Naive thymus-derived CD4-positive, alpha-beta T cell (primary cell): ENCODE measurements around the gene STAT1. TPM values are rescaled to one million over a fixed set of nuclear protein-coding genes. Genes with fewer than 3 reads are reported as not detected.

Experiments used
- ATAC-seq: fragments of 150-1000 bp; cut with Tn5 transposase; 2 replicates; pipeline ENCODE4 v1.10.0; 2021; ENCODE audit warnings: mild to moderate bottlenecking, moderate library complexity
- CTCF ChIA-PET: fragments of 350-600 bp; sonication (Branson Sonifier 250); formaldehyde crosslinking; loops from one replicate; lab custom pipeline; 2021; ENCODE audit warnings: antibody characterized with exemption; lab: Charles Lee
- POLR2A ChIA-PET: fragments of 350-600 bp; sonication (Branson Sonifier 250); formaldehyde crosslinking; loops from one replicate; lab custom pipeline; 2021; ENCODE audit warnings: antibody characterized with exemption, inconsistent platforms; lab: Charles Lee
- DNase-seq, 9 donors: peaks; one replicate each; pipeline versions ENCODE4 v3.0.0 to v3.0.0-alpha.2; 2020 to 2022; ENCODE audit warnings: mixed read lengths in 1 of 9
- H3K27ac ChIP-seq: one replicate; pipeline ENCODE4 v1.7.0; 2013; ENCODE audit warnings: mild to moderate bottlenecking, low read depth, low read length, moderate library complexity
- H3K27me3 ChIP-seq, 2 donors: one replicate each; pipeline ENCODE4 v1.7.0; 2013; ENCODE audit warnings: low read length in 2 of 2, mild to moderate bottlenecking in 2 of 2, moderate library complexity in 2 of 2; ENCODE audit not compliant: control insufficient read depth in 2 of 2, insufficient read depth in 2 of 2
- H3K36me3 ChIP-seq, 3 experiments: 1 replicate in 2 of 3; 2 replicates in 1 of 3; pipeline ENCODE4 v1.7.0; 2013; ENCODE audit warnings: low read length in 3 of 3, mild to moderate bottlenecking in 3 of 3, moderate library complexity in 1 of 3; ENCODE audit not compliant: insufficient read depth in 3 of 3, control insufficient read depth in 2 of 3
- H3K4me1 ChIP-seq, 2 donors: one replicate each; pipeline ENCODE4 v1.7.0; 2013; ENCODE audit warnings: low read length in 2 of 2, mild to moderate bottlenecking in 2 of 2, moderate library complexity in 1 of 2; ENCODE audit not compliant: control insufficient read depth in 2 of 2, insufficient read depth in 2 of 2
- H3K4me3 ChIP-seq: 2 replicates; pipeline ENCODE4 v1.7.0; 2013; ENCODE audit warnings: mild to moderate bottlenecking, low read length
- H3K9me3 ChIP-seq, 3 experiments: 1 replicate in 2 of 3; 2 replicates in 1 of 3; pipeline ENCODE4 v1.7.0; 2013; ENCODE audit warnings: low read length in 3 of 3; ENCODE audit not compliant: control insufficient read depth in 2 of 3
- H3K27ac Mint-ChIP-seq, 9 donors: one replicate each; pipeline ENCODE4 v1.8.0; 2020 to 2022; ENCODE audit warnings: mixed read lengths in 9 of 9, mild to moderate bottlenecking in 8 of 9, moderate library complexity in 5 of 9, inconsistent platforms in 2 of 9
- H3K27me3 Mint-ChIP-seq, 5 donors: one replicate each; pipeline ENCODE4 v1.8.0; 2021 to 2022; ENCODE audit warnings: mixed read lengths in 5 of 5, mild to moderate bottlenecking in 1 of 5
- H3K36me3 Mint-ChIP-seq, 5 donors: one replicate each; pipeline ENCODE4 v1.8.0; 2020 to 2022; ENCODE audit warnings: mixed read lengths in 5 of 5, mild to moderate bottlenecking in 3 of 5, inconsistent platforms in 1 of 5
- H3K4me1 Mint-ChIP-seq, 7 donors: one replicate each; pipeline ENCODE4 v1.8.0; 2020 to 2022; ENCODE audit warnings: mixed read lengths in 7 of 7, mild to moderate bottlenecking in 3 of 7, inconsistent platforms in 1 of 7
- H3K4me3 Mint-ChIP-seq, 10 donors: one replicate each; pipeline ENCODE4 v1.8.0; 2020 to 2022; ENCODE audit warnings: mild to moderate bottlenecking in 10 of 10, mixed read lengths in 10 of 10, moderate library complexity in 6 of 10, inconsistent platforms in 2 of 10
- H3K9me3 Mint-ChIP-seq, 11 donors: one replicate each; pipeline ENCODE4 v1.8.0; 2020 to 2022; ENCODE audit warnings: mixed read lengths in 11 of 11, mild to moderate bottlenecking in 4 of 11, inconsistent platforms in 1 of 11, moderate library complexity in 1 of 11
- intact Hi-C, 2 donors: fragments of 100-400 bp; cut with micrococcal nuclease; formaldehyde crosslinking; loops; one replicate each; pipeline ENCODE4 v1.15.1; 2023
- polyA plus RNA-seq, 2 donors: library from polyadenylated mRNA; unstranded; fragments of 300-500 nt; fragmentation: Illumina TruSeq; gene quantifications; one replicate each; pipeline ENCODE4 v1.2.3, GENCODE V29; 2021
- total RNA-seq, 6 experiments: library from RNA in 5 of 6; stranded (reverse) in 5 of 6; gene quantifications; 1 replicate in 5 of 6; 2 replicates in 1 of 6; pipeline ENCODE4 v1.2.3 and lab custom pipeline; 2021 to 2026

Gene STAT1
- total and polyA plus RNA-seq, 7 experiments from 2014 or later: 74.1 to 1,177 (median 92.2) TPM

DNA sequence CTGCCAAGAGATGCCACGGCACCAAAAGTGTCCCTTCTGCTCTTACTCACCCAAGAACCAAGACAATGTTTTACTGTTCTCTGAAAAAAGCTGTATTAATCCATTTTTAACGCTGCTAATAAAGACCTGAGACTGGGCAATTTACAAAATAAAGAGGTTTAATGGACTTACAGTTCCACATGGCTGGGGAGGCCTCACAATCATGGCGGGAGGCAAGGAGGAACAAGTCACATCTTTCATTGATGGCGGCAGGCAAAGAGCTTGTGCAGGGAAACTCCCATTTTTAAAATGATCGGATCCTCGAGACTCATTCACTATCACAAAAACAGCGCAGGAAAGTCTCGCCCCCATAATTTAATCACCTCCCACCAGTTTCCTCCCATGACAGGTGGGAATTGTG, 1.9 kb upstream of the STAT1 start:
- intact Hi-C loops: loop anchor here (2.0 kb wide), 2 partner anchors 367 to 607 kb away; partner anchors contain the start of genes MFSD6 (in 2 of the 2) and NAB1 (in 1 of the 2)
- DNase-seq (no peak), ATAC-seq (no peak)
- H3K36me3 Mint-ChIP-seq: peaks cover 0 to 10% (median 5%) of the 10 kb centered on the region in 5 donors
- H3K4me3 ChIP-seq: no peak overlapping the region
- no peak overlapping the region for H3K4me3 Mint-ChIP-seq
- peaks cover 42% of the 10 kb centered on the region in 2 donors for H3K4me1 ChIP-seq
- H3K27me3 ChIP-seq: no peaks in the 10 kb centered on the region
- H3K36me3 ChIP-seq: peaks cover 0 to 6% (median 0%) of the 10 kb centered on the region in 3 experiments
- H3K4me1 Mint-ChIP-seq: peaks cover 13 to 47% (median 36%) of the 10 kb centered on the region in 7 donors
- no peak overlapping the region for H3K27ac Mint-ChIP-seq
- H3K27me3 Mint-ChIP-seq: peaks cover 0 to 2% (median 0%) of the 10 kb centered on the region in 5 donors
- ChIA-PET POLR2A (interaction anchor here (0.8 to 6.6 kb wide), 5 partner anchors 8 to 135 kb away, joined by 3 to 58 read pairs (median 27); partner anchors contain the start of gene GLS), CTCF (no interaction called here)
- no peaks in the 10 kb centered on the region for H3K9me3 ChIP-seq
- H3K9me3 Mint-ChIP-seq: peaks cover 0 to 6% (median 0%) of the 10 kb centered on the region in 11 donors
- peak overlapping the region; percentile 87 for H3K27ac ChIP-seq

GRCh38 chr2:191015239-191015638, 1.3 kb upstream of the STAT1 start:
- intact Hi-C loops: loop anchor here (2.0 kb wide), 2 partner anchors 366 to 606 kb away; partner anchors contain the start of genes MFSD6 (in 2 of the 2) and NAB1 (in 1 of the 2)
- Mint-ChIP-seq H3K27me3 (peaks cover 0 to 2% (median 0%) of the 10 kb centered on the region in 5 donors), H3K9me3 (peaks cover 0 to 6% (median 0%) of the 10 kb centered on the region in 11 donors), H3K27ac (no peak overlapping the region), H3K4me1 (peaks cover 16 to 51% (median 41%) of the 10 kb centered on the region in 7 donors), H3K36me3 (peaks cover 1 to 12% (median 6%) of the 10 kb centered on the region in 5 donors), H3K4me3 (no peak overlapping the region)
- peak overlapping the region; percentile 87 for H3K27ac ChIP-seq
- ATAC-seq: no peak
- H3K27me3 ChIP-seq: no peaks in the 10 kb centered on the region
- no peaks in the 10 kb centered on the region for H3K9me3 ChIP-seq
- peak in 1 of 9 donors; percentile 38 for DNase-seq
- peaks cover 44 to 45% of the 10 kb centered on the region in 2 donors for H3K4me1 ChIP-seq
- POLR2A ChIA-PET: interaction anchor here (1.2 to 6.6 kb wide), 9 partner anchors 8 to 135 kb away, joined by 3 to 58 read pairs (median 4); partner anchors contain the start of genes GLS and STAT4
- no peak overlapping the region for H3K4me3 ChIP-seq
- peaks cover 0 to 6% (median 0%) of the 10 kb centered on the region in 3 experiments for H3K36me3 ChIP-seq
- CTCF ChIA-PET: interaction anchor here (1.3 kb wide), 1 partner anchor 21 kb away, joined by 4 read pairs; no protein-coding TSS in a partner anchor

GRCh38 chr2:191014653-191015020, 666 bp upstream of the STAT1 start:
- H3K27ac ChIP-seq: peak overlapping the region; percentile 87
- H3K27me3 ChIP-seq: no peaks in the 10 kb centered on the region
- CTCF ChIA-PET: interaction anchor here (0.6 to 1.7 kb wide), 6 partner anchors 8 to 481 kb away, joined by 3 to 7 read pairs (median 4); no protein-coding TSS in a partner anchor
- H3K36me3 ChIP-seq: peaks cover 2 to 8% (median 3%) of the 10 kb centered on the region in 3 experiments
- H3K36me3 Mint-ChIP-seq: peaks cover 6 to 17% (median 11%) of the 10 kb centered on the region in 5 donors
- peaks cover 22 to 51% (median 42%) of the 10 kb centered on the region in 7 donors for H3K4me1 Mint-ChIP-seq
- peaks cover 0 to 6% (median 0%) of the 10 kb centered on the region in 11 donors for H3K9me3 Mint-ChIP-seq
- H3K9me3 ChIP-seq: no peaks in the 10 kb centered on the region
- POLR2A ChIA-PET: interaction anchor here (0.7 to 6.6 kb wide), 16 partner anchors 9 to 139 kb away, joined by 3 to 58 read pairs (median 4); partner anchors contain the start of genes GLS and STAT4
- H3K4me1 ChIP-seq: peaks cover 46 to 48% of the 10 kb centered on the region in 2 donors
- no peak for DNase-seq
- H3K4me3 ChIP-seq: peak overlapping the region; percentile 69
- H3K27me3 Mint-ChIP-seq: no peaks in the 10 kb centered on the region
- no peak overlapping the region for H3K4me3 Mint-ChIP-seq
- intact Hi-C loops: loop anchor here (1.0 to 5.0 kb wide), 13 partner anchors 8 to 1252 kb away; partner anchors contain the start of genes GLS (in 2 of the 2), MFSD6 (in 2 of the 2), NAB1 (in 2 of the 2) and NABP1 (in 1 of the 2)
- no peak overlapping the region for H3K27ac Mint-ChIP-seq
- ATAC-seq: no peak

DNA sequence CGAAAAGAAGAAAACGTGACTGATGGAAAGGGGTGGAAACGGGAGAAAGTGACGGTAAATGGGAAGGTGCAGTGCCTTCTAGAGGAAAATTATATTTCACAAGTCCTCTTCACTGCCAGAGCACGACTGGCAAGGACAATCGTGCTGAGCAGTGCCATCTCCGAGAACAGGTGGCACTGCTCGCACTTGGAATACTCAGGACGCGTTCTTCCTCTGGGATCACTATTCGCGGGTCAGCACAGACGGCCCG, 364 bp downstream of the STAT1 start:
- intact Hi-C loops: loop anchor here (2.0 to 5.0 kb wide), 6 partner anchors 17 to 1251 kb away; partner anchors contain the start of genes NAB1 (in 1 of the 2), NEMP2 (in 1 of the 2) and OSGEPL1 (in 1 of the 2)
- Mint-ChIP-seq H3K36me3 (peaks cover 6 to 23% (median 18%) of the 10 kb centered on the region in 5 donors), H3K9me3 (peaks cover 0 to 6% (median 0%) of the 10 kb centered on the region in 11 donors), H3K27ac (no peak overlapping the region), H3K4me3 (no peak overlapping the region), H3K4me1 (peaks cover 23 to 50% (median 42%) of the 10 kb centered on the region in 7 donors), H3K27me3 (no peaks in the 10 kb centered on the region)
- no peak for ATAC-seq
- Histone ChIP-seq H3K36me3 (peaks cover 4 to 10% (median 8%) of the 10 kb centered on the region in 3 experiments), H3K27ac (peak overlapping the region; percentile 87), H3K4me1 (peaks cover 39 to 47% of the 10 kb centered on the region in 2 donors), H3K4me3 (peak overlapping the region; percentile 69), H3K27me3 (no peaks in the 10 kb centered on the region), H3K9me3 (no peaks in the 10 kb centered on the region)
- ChIA-PET CTCF (interaction anchor here (1.2 to 1.7 kb wide), 2 partner anchors 137 to 230 kb away, joined by 3 to 7 read pairs; no protein-coding TSS in a partner anchor), POLR2A (interaction anchor here (0.6 to 6.6 kb wide), 11 partner anchors 9 to 607 kb away, joined by 3 to 58 read pairs (median 5); partner anchors contain the start of gene GLS)
- no peak for DNase-seq

DNA sequence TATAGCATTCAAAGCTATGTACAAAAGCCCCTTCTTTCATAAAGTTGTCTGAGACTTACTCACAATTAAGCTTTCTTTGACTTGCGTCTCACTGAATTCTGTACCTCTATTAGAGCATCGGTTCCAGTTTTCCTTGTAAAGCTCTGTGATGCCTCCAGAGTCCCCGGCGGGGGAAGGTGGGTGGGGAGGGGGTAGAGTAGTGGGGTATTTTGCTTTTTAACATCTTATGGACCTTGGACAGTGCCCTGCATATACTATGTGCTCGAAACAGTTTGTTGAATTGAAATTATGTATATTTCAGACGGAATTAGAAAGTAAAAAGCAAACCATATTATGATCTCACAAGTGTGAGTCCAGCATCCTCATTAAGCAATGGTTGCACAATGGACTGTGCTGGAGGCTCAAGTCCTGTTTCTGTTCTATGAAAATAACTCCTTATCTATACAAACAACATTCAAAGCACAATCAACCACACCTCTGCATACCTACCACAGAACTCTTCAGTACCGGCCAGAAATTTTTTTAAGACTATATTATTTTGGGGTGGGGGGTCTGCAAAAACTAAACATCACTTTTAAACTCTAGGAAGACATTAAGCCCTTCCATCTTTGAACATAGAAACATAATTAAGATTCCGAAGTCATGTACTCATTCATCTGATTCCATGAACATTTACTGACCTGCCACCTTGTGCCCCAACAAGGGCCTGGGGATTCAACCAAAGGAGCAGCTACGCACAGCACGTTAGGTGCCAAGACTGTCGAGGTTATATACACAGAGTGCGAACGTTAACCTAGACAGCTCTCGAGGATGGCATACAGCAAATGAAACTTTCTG, 908 bp downstream of the STAT1 start:
- peaks cover 6 to 28% (median 23%) of the 10 kb centered on the region in 5 donors for H3K36me3 Mint-ChIP-seq
- peaks cover 9 to 13% (median 10%) of the 10 kb centered on the region in 3 experiments for H3K36me3 ChIP-seq
- H3K9me3 ChIP-seq: no peaks in the 10 kb centered on the region
- peak overlapping the region; percentile 69 for H3K4me3 ChIP-seq
- ATAC-seq: peak; percentile 6
- intact Hi-C loops: loop anchor here (2.0 to 5.0 kb wide), 6 partner anchors 16 to 1251 kb away; partner anchors contain the start of genes NAB1 (in 1 of the 2), NEMP2 (in 1 of the 2) and OSGEPL1 (in 1 of the 2)
- H3K27ac Mint-ChIP-seq: no peak overlapping the region
- no peak overlapping the region for H3K4me3 Mint-ChIP-seq
- no peak for DNase-seq
- H3K27me3 ChIP-seq: no peaks in the 10 kb centered on the region
- peak overlapping the region; percentile 87 for H3K27ac ChIP-seq
- H3K27me3 Mint-ChIP-seq: no peaks in the 10 kb centered on the region
- peaks cover 0 to 6% (median 0%) of the 10 kb centered on the region in 11 donors for H3K9me3 Mint-ChIP-seq
- ChIA-PET CTCF (interaction anchor here (0.5 to 2.3 kb wide), 4 partner anchors 8 to 230 kb away, joined by 3 to 8 read pairs (median 5); no protein-coding TSS in a partner anchor), POLR2A (interaction anchor here (0.6 to 6.6 kb wide), 18 partner anchors 9 to 606 kb away, joined by 3 to 58 read pairs (median 4); partner anchors contain the start of gene GLS)
- H3K4me1 Mint-ChIP-seq: peaks cover 28 to 50% (median 42%) of the 10 kb centered on the region in 7 donors
- peaks cover 44 to 48% of the 10 kb centered on the region in 2 donors for H3K4me1 ChIP-seq
